H9 (cell line): ENCODE data around the gene DTNBP1. TPM values are rescaled to one million over a fixed set of nuclear protein-coding genes. Genes with fewer than 3 reads are reported as not detected.

ENCODE experiments used
- DNase-seq: peaks from one replicate; pipeline ENCODE4 v3.0.0-alpha.2; 2017
- H2AFZ ChIP-seq: one replicate; pipeline ENCODE4 v1.6.1; 2013; ENCODE audit warnings: mild to moderate bottlenecking, low read length, control low read depth, moderate library complexity
- H2AK5ac ChIP-seq: 2 replicates; pipeline ENCODE4 v1.6.1; 2013; ENCODE audit warnings: low read length, control low read depth, mixed read lengths; ENCODE audit not compliant: insufficient read length
- H2BK120ac ChIP-seq: one replicate; pipeline ENCODE4 v1.6.1; 2013; ENCODE audit warnings: low read depth, mild to moderate bottlenecking, low read length, control low read depth, inconsistent platforms; ENCODE audit not compliant: poor library complexity, severe bottlenecking
- H2BK12ac ChIP-seq: 2 replicates; pipeline ENCODE4 v1.6.1; 2013; ENCODE audit warnings: low read length, control low read depth, mixed read lengths, low read depth; ENCODE audit not compliant: insufficient read length
- H2BK15ac ChIP-seq: 2 replicates; pipeline ENCODE4 v1.6.1; 2013; ENCODE audit warnings: low read depth, low read length, control low read depth
- H2BK20ac ChIP-seq: one replicate; pipeline ENCODE4 v1.6.1; 2013; ENCODE audit warnings: low read depth, mild to moderate bottlenecking, low read length, control low read depth, inconsistent platforms; ENCODE audit not compliant: poor library complexity, severe bottlenecking
- H2BK5ac ChIP-seq: 2 replicates; pipeline ENCODE4 v1.6.1; 2013; ENCODE audit warnings: low read length, control low read depth, mixed read lengths; ENCODE audit not compliant: insufficient read length
- H3K14ac ChIP-seq: 2 replicates; pipeline ENCODE4 v1.6.1; 2013; ENCODE audit warnings: low read length, control low read depth; ENCODE audit not compliant: insufficient read depth
- H3K18ac ChIP-seq: 2 replicates; pipeline ENCODE4 v1.6.1; 2013; ENCODE audit warnings: low read depth, mild to moderate bottlenecking, mixed read lengths, low read length, control low read depth; ENCODE audit not compliant: insufficient read length
- H3K23ac ChIP-seq: 2 replicates; pipeline ENCODE4 v1.6.1; 2013; ENCODE audit warnings: low read length, control low read depth, mixed read lengths, low read depth; ENCODE audit not compliant: insufficient read length
- H3K23me2 ChIP-seq: 2 replicates; pipeline ENCODE4 v1.6.1; 2013; ENCODE audit warnings: low read depth, mild to moderate bottlenecking, mixed read lengths, low read length, control low read depth; ENCODE audit not compliant: insufficient read length, poor library complexity, severe bottlenecking
- H3K27ac ChIP-seq: 2 replicates; pipeline ENCODE4 v1.5.1; 2013; ENCODE audit warnings: low read length, control low read depth, mixed read lengths, low read depth; ENCODE audit not compliant: insufficient read length
- H3K27me3 ChIP-seq: 2 replicates; pipeline ENCODE4 v1.6.1; 2013; ENCODE audit warnings: low read length, control low read depth, inconsistent platforms; ENCODE audit not compliant: insufficient read depth
- H3K4ac ChIP-seq: 2 replicates; pipeline ENCODE4 v1.6.1; 2013; ENCODE audit warnings: low read depth, mild to moderate bottlenecking, control low read depth, inconsistent platforms, low read length, moderate library complexity
- H3K4me1 ChIP-seq: 2 replicates; pipeline ENCODE4 v1.6.1; 2013; ENCODE audit warnings: low read length, control low read depth, inconsistent platforms; ENCODE audit not compliant: insufficient read depth
- H3K4me2 ChIP-seq: 2 replicates; pipeline ENCODE4 v1.6.1; 2013; ENCODE audit warnings: low read length, control low read depth, mixed read lengths; ENCODE audit not compliant: insufficient read length, insufficient read depth
- H3K56ac ChIP-seq: 2 replicates; pipeline ENCODE4 v1.6.1; 2013; ENCODE audit warnings: low read depth, mild to moderate bottlenecking, mixed read lengths, low read length, control low read depth; ENCODE audit not compliant: insufficient read length
- H3K79me1 ChIP-seq: 2 replicates; pipeline ENCODE4 v1.6.1; 2013; ENCODE audit warnings: low read depth, mild to moderate bottlenecking, moderate library complexity, low read length, control low read depth, inconsistent platforms; ENCODE audit not compliant: insufficient read depth, poor library complexity, severe bottlenecking
- H3K79me2 ChIP-seq: 2 replicates; pipeline ENCODE4 v1.6.1; 2013; ENCODE audit warnings: low read length, control low read depth, inconsistent platforms; ENCODE audit not compliant: insufficient read depth
- H3K9ac ChIP-seq: 2 replicates; pipeline ENCODE4 v1.6.1; 2013; ENCODE audit warnings: low read length, control low read depth, mixed read lengths; ENCODE audit not compliant: insufficient read length; ENCODE audit errors: extremely low read depth
- H3K9me3 ChIP-seq: one replicate; pipeline ENCODE4 v1.6.1; 2013; ENCODE audit warnings: low read depth, low read length, inconsistent platforms; ENCODE audit not compliant: control insufficient read depth
- H3T11ph ChIP-seq: one replicate; pipeline ENCODE4 v1.6.1; 2013; ENCODE audit warnings: mild to moderate bottlenecking, low read length, control low read depth, inconsistent platforms
- H4K20me1 ChIP-seq: one replicate; pipeline ENCODE4 v1.6.1; 2013; ENCODE audit not compliant: control insufficient read depth, insufficient read length, insufficient read depth
- H4K5ac ChIP-seq: 2 replicates; pipeline ENCODE4 v1.6.1; 2013; ENCODE audit warnings: low read depth, mild to moderate bottlenecking, mixed read lengths, low read length, control low read depth; ENCODE audit not compliant: insufficient read length
- H4K8ac ChIP-seq: replicated peaks from 2 replicates; pipeline ENCODE4 v1.6.1; 2013; ENCODE audit warnings: low read length, control low read depth, mixed read lengths, low read depth; ENCODE audit not compliant: insufficient read length
- H4K91ac ChIP-seq: 2 replicates; pipeline ENCODE4 v1.6.1; 2013; ENCODE audit warnings: low read depth, mild to moderate bottlenecking, moderate library complexity, mixed read lengths, low read length, control low read depth; ENCODE audit not compliant: insufficient read length
- H3K27ac Mint-ChIP-seq, 3 experiments: 2 replicates in 2 of 3; 3 replicates in 1 of 3; pipeline ENCODE4 v1.8.0; 2020 to 2021; ENCODE audit warnings: mixed read lengths in 3 of 3, mild to moderate bottlenecking in 1 of 3, moderate library complexity in 1 of 3
- H3K27me3 Mint-ChIP-seq: 2 replicates; pipeline ENCODE4 v1.8.0; 2021; ENCODE audit warnings: low read depth, mild to moderate bottlenecking, moderate library complexity, mixed read lengths
- H3K36me3 Mint-ChIP-seq, 3 experiments: 2 replicates in 2 of 3; 3 replicates in 1 of 3; pipeline ENCODE4 v1.8.0; 2020 to 2021; ENCODE audit warnings: low read depth in 3 of 3, mixed read lengths in 3 of 3; ENCODE audit not compliant: insufficient read depth in 1 of 3
- H3K4me1 Mint-ChIP-seq, 2 experiments: 2 replicates each; pipeline ENCODE4 v1.8.0; 2020; ENCODE audit warnings: mixed read lengths in 2 of 2
- H3K4me3 Mint-ChIP-seq, 2 experiments: 2 replicates in 1 of 2; 3 replicates in 1 of 2; pipeline ENCODE4 v1.8.0; 2020 to 2021; ENCODE audit warnings: mild to moderate bottlenecking in 2 of 2, mixed read lengths in 2 of 2, moderate library complexity in 1 of 2
- H3K9me3 Mint-ChIP-seq, 2 experiments: 2 replicates in 1 of 2; 3 replicates in 1 of 2; pipeline ENCODE4 v1.8.0; 2020; ENCODE audit warnings: mild to moderate bottlenecking in 2 of 2, mixed read lengths in 2 of 2, moderate library complexity in 1 of 2
- WGBS: extraction: QIAGEN DNeasy Blood & Tissue Kit; methylation state at CpG from one replicate; pipeline ENCODE4 v1.1.7; 2013; ENCODE audit warnings: missing lambda C conversion rate, low lambda C conversion rate, mixed read lengths; ENCODE audit not compliant: insufficient read length; ENCODE audit errors: extremely low coverage; 5-methylcytosine and 5-hydroxymethylcytosine counted together
- total RNA-seq: library from RNA; stranded (reverse); gene quantifications from 2 replicates; pipeline ENCODE4 v1.2.1, GENCODE V29; 2021
- TF ChIP-seq, protein P1 (sequence below): fragments of 200-600 bp; sonication (generic); conservative IDR thresholded peaks from 3 replicates; pipeline ENCODE4 v1.8.0; 2021; ENCODE audit warnings: antibody characterized with exemption, mild to moderate bottlenecking

The DTNBP1 gene
- total RNA-seq, 1 experiment from 2014 or later, result 12.9 TPM

DNA sequence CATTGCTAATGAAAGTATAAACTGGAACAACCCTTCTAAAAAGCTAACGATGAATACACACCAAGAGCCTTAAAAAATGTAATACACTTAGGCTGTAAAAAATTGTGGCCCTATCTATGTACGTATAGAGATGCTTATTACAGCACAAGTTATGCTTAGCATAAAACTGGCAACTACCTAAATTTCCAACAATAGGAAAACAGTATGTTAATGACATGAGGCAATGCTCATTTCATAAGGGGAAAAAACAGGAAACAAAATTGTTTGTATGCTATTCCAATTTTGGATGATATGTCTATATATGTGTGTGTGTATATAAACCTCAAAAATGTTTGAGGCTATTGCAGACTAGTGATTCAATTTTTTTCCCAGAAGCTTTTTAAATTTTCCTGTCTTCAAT, 82.5 kb downstream of the DTNBP1 start:
- no peak overlapping the region for H3K27ac ChIP-seq
- no peaks in the 10 kb centered on the region for H3K27me3 ChIP-seq
- H3K9ac ChIP-seq, result no peak overlapping the region
- no peaks in the 10 kb centered on the region for H3K9me3 ChIP-seq
- peaks cover 0 to 11% (median 0%) of the 10 kb centered on the region in 3 experiments; a peak in 2 of 7 replicates for H3K36me3 Mint-ChIP-seq
- H3K9me3 Mint-ChIP-seq, result peaks cover 0 to 3% of the 10 kb centered on the region in 2 experiments; a peak in 1 of 5 replicates
- no peak overlapping the region for H3K4me3 Mint-ChIP-seq
- no peak overlapping the region for H2BK120ac ChIP-seq
- WGBS, result no CpG with 5 or more reads among the region's 2 CpGs
- H4K20me1 ChIP-seq, result no peaks in the 10 kb centered on the region
- no peak overlapping the region for H3K4me2 ChIP-seq
- DNase-seq, result no peak
- no peaks in the 10 kb centered on the region; the same call in 1 of the 2 replicates for H3K4me1 ChIP-seq
- H3K4ac ChIP-seq, result no peak overlapping the region
- H3K14ac ChIP-seq, result no peak overlapping the region
- H2BK15ac ChIP-seq, result no peak overlapping the region
- no peak overlapping the region for H3K27ac Mint-ChIP-seq
- H2BK12ac ChIP-seq, result no peak overlapping the region
- H3K27me3 Mint-ChIP-seq, result no peaks in the 10 kb centered on the region
- H3K23me2 ChIP-seq, result no peaks in the 10 kb centered on the region
- no peak overlapping the region for H2AFZ ChIP-seq
- H3K18ac ChIP-seq, result no peak overlapping the region
- H2BK20ac ChIP-seq, result no peak overlapping the region
- H4K8ac ChIP-seq, result no peak overlapping the region
- peaks cover 22 to 26% of the 10 kb centered on the region in 2 experiments for H3K4me1 Mint-ChIP-seq
- TF ChIP-seq, protein P1, sequence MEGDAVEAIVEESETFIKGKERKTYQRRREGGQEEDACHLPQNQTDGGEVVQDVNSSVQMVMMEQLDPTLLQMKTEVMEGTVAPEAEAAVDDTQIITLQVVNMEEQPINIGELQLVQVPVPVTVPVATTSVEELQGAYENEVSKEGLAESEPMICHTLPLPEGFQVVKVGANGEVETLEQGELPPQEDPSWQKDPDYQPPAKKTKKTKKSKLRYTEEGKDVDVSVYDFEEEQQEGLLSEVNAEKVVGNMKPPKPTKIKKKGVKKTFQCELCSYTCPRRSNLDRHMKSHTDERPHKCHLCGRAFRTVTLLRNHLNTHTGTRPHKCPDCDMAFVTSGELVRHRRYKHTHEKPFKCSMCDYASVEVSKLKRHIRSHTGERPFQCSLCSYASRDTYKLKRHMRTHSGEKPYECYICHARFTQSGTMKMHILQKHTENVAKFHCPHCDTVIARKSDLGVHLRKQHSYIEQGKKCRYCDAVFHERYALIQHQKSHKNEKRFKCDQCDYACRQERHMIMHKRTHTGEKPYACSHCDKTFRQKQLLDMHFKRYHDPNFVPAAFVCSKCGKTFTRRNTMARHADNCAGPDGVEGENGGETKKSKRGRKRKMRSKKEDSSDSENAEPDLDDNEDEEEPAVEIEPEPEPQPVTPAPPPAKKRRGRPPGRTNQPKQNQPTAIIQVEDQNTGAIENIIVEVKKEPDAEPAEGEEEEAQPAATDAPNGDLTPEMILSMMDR, result no peak
- no peaks in the 10 kb centered on the region for H3K79me1 ChIP-seq
- H2AK5ac ChIP-seq, result no peak overlapping the region
- H4K91ac ChIP-seq, result no peak overlapping the region
- H3T11ph ChIP-seq, result no peak overlapping the region
- no peak overlapping the region for H3K56ac ChIP-seq
- H4K5ac ChIP-seq, result no peak overlapping the region
- H3K79me2 ChIP-seq, result no peaks in the 10 kb centered on the region
- no peak overlapping the region for H3K23ac ChIP-seq
- no peak overlapping the region for H2BK5ac ChIP-seq
